Measurements from ENCODE around the gene COP1. TPM values are rescaled to one million over a fixed set of nuclear protein-coding genes. Genes with fewer than 3 reads are reported as not detected.

The COP1 gene
- total and polyA plus RNA-seq, 10 of the 15 experiments (the other 5 are each of a cell fraction or from before 2014, with no cell fraction given), result 17.7 to 49.9 (median 38.7) TPM

- in situ Hi-C loops (cut with MboI) (no loop called here), intact Hi-C loops (cut with micrococcal nuclease; ENCODE audit: unreplicated experiment) (no loop called here)
- TF ChIP-seq ETV6 (conservative IDR thresholded peaks at IDR 0.05 in 1 of 2, IDR thresholded peaks at IDR 0.05 in 1 of 2; ENCODE audit: borderline replicate concordance in 1 of 2, low read depth in 1 of 2) (no peak), MTA2 (IDR thresholded peaks at IDR 0.05; ENCODE audit: low read depth) (no peak), KDM1A (IDR thresholded peaks at IDR 0.05; ENCODE audit: borderline replicate concordance) (no peak), ZBTB4 (CRISPR knock-in tag; IDR thresholded peaks at IDR 0.05) (no peak), RAD51 (IDR thresholded peaks at IDR 0.05) (no peak), TAF1 (IDR thresholded peaks at IDR 0.05; ENCODE audit: borderline replicate concordance, low read depth, low read length) (no peak), ZNF687 (IDR thresholded peaks at IDR 0.05) (no peak), RB1 (IDR thresholded peaks at IDR 0.05; ENCODE audit: borderline replicate concordance) (no peak), RFX5 (IDR thresholded peaks at IDR 0.05; ENCODE audit: low read depth, low read length) (no peak), SMARCA5 (IDR thresholded peaks at IDR 0.05) (no peak), ZNF217 (IDR thresholded peaks at IDR 0.05) (no peak), MTA3 (IDR thresholded peaks at IDR 0.05; ENCODE audit: borderline replicate concordance, low read length) (no peak), ZNF384 (IDR thresholded peaks at IDR 0.05; ENCODE audit: borderline replicate concordance, low read depth, low read length) (no peak)
- no TSS peak for BruUV-seq (replicated peaks)
- DNase-seq (ENCODE audit: low read depth, low spot score), result no peak
- H3K4me2 ChIP-seq (ENCODE audit: control insufficient read depth, insufficient read depth), result no peak overlapping the region
- no peak overlapping the region for H3K9ac ChIP-seq (ENCODE audit: control insufficient read depth, insufficient read depth, low read length)
- ChIA-PET RAD21 (ENCODE audit: unreplicated experiment) (no interaction called here), SMC1A (ENCODE audit: uncharacterized antibody, unreplicated experiment) (no interaction called here), POLR2A (no interaction called here), CTCF (interaction anchor here (1.5 kb wide), 1 partner anchor 478 kb away, joined by 3 read pairs; no protein-coding TSS in a partner anchor)
- H4K20me1 ChIP-seq (ENCODE audit: control insufficient read depth, insufficient read depth), result no peaks in the 10 kb centered on the region
- H3K4me1 ChIP-seq (ENCODE audit: control insufficient read depth, insufficient read depth, low read length), result no peaks in the 10 kb centered on the region
- FAIRE-seq, result no peak
- no peaks in the 10 kb centered on the region for H3K36me3 ChIP-seq (ENCODE audit: control insufficient read depth in 2 of 2, insufficient read depth in 2 of 2, low read length in 1 of 2)
- no peak overlapping the region for H3K27ac ChIP-seq (ENCODE audit: control insufficient read depth, insufficient read depth)
- H3K9me3 ChIP-seq (replicated peaks; ENCODE audit: control insufficient read depth, insufficient read depth, low read length), result no peaks in the 10 kb centered on the region; the same call in 2 of the 3 replicates
- H3K79me2 ChIP-seq (ENCODE audit: control insufficient read depth, insufficient read depth, low read length), result no peaks in the 10 kb centered on the region
- H3K27me3 ChIP-seq (replicated peaks in 1 of 2; ENCODE audit: control insufficient read depth in 2 of 2, insufficient read depth in 2 of 2, low read length in 1 of 2), result no peaks in the 10 kb centered on the region
- no peak overlapping the region for H3K4me3 ChIP-seq
- 44% methylated on average over 1 of the region's 1 CpG for WGBS (ENCODE audit: insufficient coverage, insufficient replicate concordance, low lambda C conversion rate, missing lambda C conversion rate)
- no peak for ATAC-seq
- no peak overlapping the region for H2AFZ ChIP-seq (ENCODE audit: control insufficient read depth, low read depth, low read length)
Observed at GRCh38 chr1:176222196-176222595, 15.1 kb upstream of the COP1 start.
